GM19372 (cell line): ENCODE data around the gene CYTH1.

Experiments
- ATAC-seq: cut with Tn5 transposase; IDR thresholded peaks from one replicate; pipeline ENCODE4 v1.9.1; 2021; ENCODE audit warnings: mild to moderate bottlenecking, low read depth, moderate library complexity; ENCODE audit not compliant: unreplicated experiment

Gene CYTH1

GRCh38 chr17:78629436-78629995 lies 152.6 kb downstream of the CYTH1 start:
- no peak for ATAC-seq

- ATAC-seq, result no peak
These were observed 153.3 kb downstream of the CYTH1 start for GRCh38 chr17:78628547-78629435.

- ATAC-seq, result no peak
These were observed 157.5 kb downstream of the CYTH1 start for GRCh38 chr17:78624324-78625151.
